A549 (cell line): ENCODE measurements around the gene SLC4A4. TPM values are rescaled to one million over a fixed set of nuclear protein-coding genes. Genes with fewer than 3 reads are reported as not detected.

Experiments
- ATAC-seq, 2 experiments: fragments of 200-7000 bp in 1 of 2; fragments of >200 bp in 1 of 2; cut with Nextera tagmentation in 1 of 2; cut with Tn5 transposase in 1 of 2; 3 replicates each; pipeline versions ENCODE4 v1.8.0 to v1.9.1; 2018 to 2020; ENCODE audit warnings: mild to moderate bottlenecking in 1 of 2, moderate library complexity in 1 of 2
- CTCF ChIA-PET: fragments of 300-600 bp; sonication (Branson Sonifier 250); formaldehyde crosslinking; extraction: SDS; loops from one replicate; lab custom pipeline; 2021; ENCODE audit warnings: antibody characterized with exemption, inconsistent platforms; lab: Yijun Ruan, JAX
- POLR2A ChIA-PET: fragments of 350-600 bp; formaldehyde crosslinking; extraction: SDS; loops from one replicate; lab custom pipeline; 2021; ENCODE audit warnings: antibody characterized with exemption, inconsistent platforms; lab: Yijun Ruan, JAX
- DNase-seq, 2 experiments: peaks; one replicate each; pipeline versions ENCODE4 v3.0.0 to v3.0.0-alpha.2; 2011 to 2016; ENCODE audit warnings: low read depth in 1 of 2, low spot score in 1 of 2
- FAIRE-seq: peaks from 2 replicates; lab custom pipeline; 2011; peaks lifted over from hg19 to GRCh38; lab: Jason Lieb, UNC
- H3K27ac ChIP-seq, 2 experiments: fragments of >200 bp; sonication (Bioruptor Twin); formaldehyde crosslinking; 3 replicates each; pipeline ENCODE4 v1.5.1; 2016 to 2017
- H3K4me1 ChIP-seq: fragments of >200 bp; sonication (Bioruptor Twin); formaldehyde crosslinking; 3 replicates; pipeline ENCODE4 v1.6.1; 2016
- H3K4me2 ChIP-seq: fragments of >200 bp; sonication (Bioruptor Twin); formaldehyde crosslinking; 3 replicates; pipeline ENCODE4 v1.6.1; 2016
- H3K4me3 ChIP-seq: fragments of >200 bp; sonication (Bioruptor Twin); formaldehyde crosslinking; 3 replicates; pipeline ENCODE4 v1.5.1; 2016
- H3K9me3 ChIP-seq: fragments of >200 bp; sonication (Bioruptor Twin); formaldehyde crosslinking; 3 replicates; pipeline ENCODE4 v1.6.1; 2016
- BHLHE40 ChIP-seq: IDR thresholded peaks from 2 replicates; pipeline ENCODE4 v1.6.1; 2012; ENCODE audit warnings: low read depth, low read length, inconsistent platforms
- CBX2 ChIP-seq: fragments of 200-600 bp; sonication (generic); IDR thresholded peaks from 2 replicates; pipeline ENCODE4 v1.6.1; 2016; ENCODE audit warnings: low read depth, mild to moderate bottlenecking, borderline replicate concordance
- CBX8 ChIP-seq: fragments of 200-600 bp; sonication (generic); IDR thresholded peaks from 2 replicates; pipeline ENCODE4 v1.6.1; 2016
- CHD2 ChIP-seq: fragments of 150-350 bp; IDR thresholded peaks from 2 replicates; pipeline ENCODE4 v1.6.1; 2014; ENCODE audit warnings: low read length; ENCODE audit not compliant: partially characterized antibody
- CHD4 ChIP-seq: fragments of 200-600 bp; sonication (generic); IDR thresholded peaks from 2 replicates; pipeline ENCODE4 v1.6.1; 2016; ENCODE audit warnings: antibody characterized with exemption, mild to moderate bottlenecking, borderline replicate concordance
- CTCF ChIP-seq: fragments of >200 bp; sonication (Bioruptor Twin); formaldehyde crosslinking; IDR thresholded peaks from 3 replicates; pipeline ENCODE4 v1.5.1; 2016
- E2F6 ChIP-seq: IDR thresholded peaks from 2 replicates; pipeline ENCODE4 v1.6.1; 2012; ENCODE audit warnings: low read depth, borderline replicate concordance
- EHMT2 ChIP-seq: fragments of 200-600 bp; sonication (generic); IDR thresholded peaks from 2 replicates; pipeline ENCODE4 v1.6.1; 2016; ENCODE audit warnings: antibody characterized with exemption, low read depth, mild to moderate bottlenecking, moderate library complexity
- FOXS1 ChIP-seq: fragments of 250-450 bp; sonication (Bioruptor Pico); IDR thresholded peaks from 2 replicates; pipeline ENCODE4 v1.5.0; 2020; ENCODE audit warnings: mild to moderate bottlenecking, moderate library complexity
- GATA3 ChIP-seq: IDR thresholded peaks from 2 replicates; pipeline ENCODE4 v1.6.1; 2012; ENCODE audit warnings: borderline replicate concordance
- HES2 ChIP-seq: fragments of >200 bp; sonication (Bioruptor Twin); formaldehyde crosslinking; IDR thresholded peaks from 2 replicates; pipeline ENCODE4 v1.6.1; 2016
- HOXB13 ChIP-seq: fragments of 250-450 bp; sonication (Bioruptor Pico); IDR thresholded peaks from 2 replicates; pipeline ENCODE4 v1.5.0; 2020; ENCODE audit warnings: low read depth, mild to moderate bottlenecking, moderate library complexity
- HOXB5 ChIP-seq: fragments of 250-450 bp; sonication (Bioruptor Pico); IDR thresholded peaks from 2 replicates; pipeline ENCODE4 v1.5.0; 2020; ENCODE audit warnings: mild to moderate bottlenecking, moderate library complexity
- JUN ChIP-seq, 2 experiments: fragments of >200 bp; sonication (Bioruptor Twin); formaldehyde crosslinking; IDR thresholded peaks; 2 replicates in 1 of 2; 3 replicates in 1 of 2; pipeline ENCODE4 v1.6.1; 2016 to 2017
- KDM1A ChIP-seq: fragments of 200-600 bp; sonication (generic); IDR thresholded peaks from 2 replicates; pipeline ENCODE4 v1.6.1; 2016; ENCODE audit warnings: low read depth, mild to moderate bottlenecking
- MYC ChIP-seq: IDR thresholded peaks from 2 replicates; pipeline ENCODE4 v1.6.1; 2012; ENCODE audit warnings: mild to moderate bottlenecking, inconsistent platforms, low read length, improper control_type of control experiment, borderline replicate concordance
- NFE2L2 ChIP-seq: fragments of 150-350 bp; conservative IDR thresholded peaks from 2 replicates; pipeline ENCODE4 v1.6.1; 2014; ENCODE audit warnings: low read length
- NPAS2 ChIP-seq: fragments of 250-450 bp; sonication (Bioruptor Pico); IDR thresholded peaks from 2 replicates; pipeline ENCODE4 v1.8.0; 2022; ENCODE audit warnings: mild to moderate bottlenecking, moderate library complexity, borderline replicate concordance
- NR3C1 ChIP-seq: fragments of >200 bp; sonication (Bioruptor Twin); formaldehyde crosslinking; IDR thresholded peaks from 3 replicates; pipeline ENCODE4 v1.6.1; 2017
- PBX3 ChIP-seq: IDR thresholded peaks from 2 replicates; pipeline ENCODE4 v1.6.1; 2012
- PHF8 ChIP-seq: fragments of 200-600 bp; sonication (generic); IDR thresholded peaks from 2 replicates; pipeline ENCODE4 v1.6.1; 2016; ENCODE audit warnings: low read depth, mild to moderate bottlenecking, antibody characterized with exemption, moderate library complexity, borderline replicate concordance
- POLR2A ChIP-seq: IDR thresholded peaks from 2 replicates; pipeline ENCODE4 v1.6.1; 2012; ENCODE audit warnings: mild to moderate bottlenecking, low read length
- POLR2AphosphoS2 ChIP-seq: conservative IDR thresholded peaks from 2 replicates; pipeline ENCODE4 v1.6.1; 2012; ENCODE audit warnings: low read length, improper control_type of control experiment, inconsistent platforms
- RAD21 ChIP-seq, 2 experiments: fragments of >200 bp in 1 of 2; sonication (Bioruptor Twin) in 1 of 2; formaldehyde crosslinking in 1 of 2; IDR thresholded peaks in 1 of 2; conservative IDR thresholded peaks in 1 of 2; 2 replicates in 1 of 2; 3 replicates in 1 of 2; pipeline ENCODE4 v1.6.1; 2012 to 2018; ENCODE audit warnings: inconsistent platforms in 1 of 2
- RCOR1 ChIP-seq: fragments of 150-350 bp; IDR thresholded peaks from 2 replicates; pipeline ENCODE4 v1.6.1; 2014; ENCODE audit warnings: antibody characterized with exemption, low read length, low read depth
- TFCP2L1 ChIP-seq: fragments of 250-450 bp; sonication (Bioruptor Pico); IDR thresholded peaks from 2 replicates; pipeline ENCODE4 v1.5.0; 2021; ENCODE audit warnings: mild to moderate bottlenecking
- ZNF302 ChIP-seq: fragments of 250-450 bp; sonication (Bioruptor Pico); IDR thresholded peaks from 2 replicates; pipeline ENCODE4 v1.9.0; 2021; ENCODE audit warnings: inconsistent platforms, mild to moderate bottlenecking, moderate library complexity
- WGBS: methylation state at CpG from one replicate; pipeline ENCODE4 v1.1.6; 2017; ENCODE audit errors: missing lambda C conversion rate; 5-methylcytosine and 5-hydroxymethylcytosine counted together
- polyA plus RNA-seq, 4 experiments: library from polyadenylated mRNA; depleted of rRNA in 3 of 4; stranded (reverse); fragments of >200 nt; fragmentation: RNase III in 1 of 4; extraction: RNeasy Plus Mini Kit Qiagen cat#74134 plus additional on column Dnase treatment in 1 of 4; gene quantifications; 2 replicates in 3 of 4; 3 replicates in 1 of 4; pipeline ENCODE4 v1.2.3, GENCODE V29; 2011 to 2017

The SLC4A4 gene
- polyA plus RNA-seq, 2 of the 4 experiments (the other 2 are of a cell fraction) = 1.8 to 2.9 TPM

- FAIRE-seq (no peak), ATAC-seq (no peak), DNase-seq (no peak)
- Histone ChIP-seq H3K27ac (no peak overlapping the region), H3K4me3 (no peak overlapping the region), H3K4me1 (no peaks in the 10 kb centered on the region), H3K4me2 (no peak overlapping the region), H3K9me3 (no peaks in the 10 kb centered on the region)
- CTCF ChIA-PET = no interaction called here
- 92% methylated on average over 3 of the region's 3 CpGs for WGBS
- POLR2A ChIA-PET = no interaction called here
- no peak for TF ChIP-seq EHMT2
- no peak for TF ChIP-seq JUN (IDR thresholded peaks at IDR 0.05)
- TF ChIP-seq TFCP2L1 (CRISPR knock-in tag) = no peak
- no peak for TF ChIP-seq CHD4
- TF ChIP-seq BHLHE40 = no peak
- TF ChIP-seq RAD21 (conservative IDR thresholded peaks at IDR 0.05 in 1 of 2, IDR thresholded peaks at IDR 0.05 in 1 of 2) = no peak
- no peak for TF ChIP-seq NR3C1
- no peak for TF ChIP-seq POLR2AphosphoS2
- TF ChIP-seq CHD2 = no peak
- TF ChIP-seq ZNF302 = no peak
- TF ChIP-seq PHF8 = no peak
- TF ChIP-seq HES2 = no peak
- TF ChIP-seq POLR2A = no peak
- no peak for TF ChIP-seq FOXS1 (CRISPR knock-in tag)
- TF ChIP-seq E2F6 = no peak
- TF ChIP-seq PBX3 = no peak
- TF ChIP-seq RCOR1 = no peak
- no peak for TF ChIP-seq CBX2
- TF ChIP-seq HOXB13 (CRISPR knock-in tag) = no peak
- no peak for TF ChIP-seq HOXB5 (CRISPR knock-in tag)
These were observed 27.9 kb downstream of the SLC4A4 start for GRCh38 chr4:71366766-71367165.

GRCh38 chr4:71367546-71367945 lies 28.7 kb downstream of the SLC4A4 start:
- ChIA-PET POLR2A (no interaction called here), CTCF (no interaction called here)
- TF ChIP-seq PBX3 = no peak
- no peak for TF ChIP-seq NFE2L2
- TF ChIP-seq NPAS2 = no peak
- no peak for TF ChIP-seq MYC
- no peak for TF ChIP-seq HOXB5 (CRISPR knock-in tag)
- no peak for TF ChIP-seq KDM1A
- no peak for TF ChIP-seq RCOR1
- TF ChIP-seq PHF8 = no peak
- no peak for TF ChIP-seq HOXB13 (CRISPR knock-in tag)
- no peak for TF ChIP-seq CTCF
- no peak for TF ChIP-seq GATA3
- no peak for TF ChIP-seq E2F6
- TF ChIP-seq CBX8 = no peak
- no peak for TF ChIP-seq EHMT2
- H3K9me3 ChIP-seq = no peaks in the 10 kb centered on the region
- FAIRE-seq = no peak
- WGBS = 74% methylated on average over 2 of the region's 2 CpGs
- DNase-seq = no peak
- H3K4me1 ChIP-seq = no peaks in the 10 kb centered on the region
- H3K27ac ChIP-seq = no peak overlapping the region
- no peak for ATAC-seq
- H3K4me2 ChIP-seq = no peak overlapping the region
- H3K4me3 ChIP-seq = no peak overlapping the region
